Stimulated activated CD8-positive, alpha-beta memory T cell treated with anti-CD3 and anti-CD28 coated beads, Interleukin-4, amount 100 ng/mL, for 1 hour (primary cell): ENCODE results near the gene GFAP.

ENCODE experiments used
- DNase-seq, 2 donors: peaks; one replicate each; pipeline ENCODE4 v3.0.0-alpha.2; 2020; ENCODE audit warnings: low read depth in 2 of 2, low spot score in 1 of 2

The GFAP gene

DNA sequence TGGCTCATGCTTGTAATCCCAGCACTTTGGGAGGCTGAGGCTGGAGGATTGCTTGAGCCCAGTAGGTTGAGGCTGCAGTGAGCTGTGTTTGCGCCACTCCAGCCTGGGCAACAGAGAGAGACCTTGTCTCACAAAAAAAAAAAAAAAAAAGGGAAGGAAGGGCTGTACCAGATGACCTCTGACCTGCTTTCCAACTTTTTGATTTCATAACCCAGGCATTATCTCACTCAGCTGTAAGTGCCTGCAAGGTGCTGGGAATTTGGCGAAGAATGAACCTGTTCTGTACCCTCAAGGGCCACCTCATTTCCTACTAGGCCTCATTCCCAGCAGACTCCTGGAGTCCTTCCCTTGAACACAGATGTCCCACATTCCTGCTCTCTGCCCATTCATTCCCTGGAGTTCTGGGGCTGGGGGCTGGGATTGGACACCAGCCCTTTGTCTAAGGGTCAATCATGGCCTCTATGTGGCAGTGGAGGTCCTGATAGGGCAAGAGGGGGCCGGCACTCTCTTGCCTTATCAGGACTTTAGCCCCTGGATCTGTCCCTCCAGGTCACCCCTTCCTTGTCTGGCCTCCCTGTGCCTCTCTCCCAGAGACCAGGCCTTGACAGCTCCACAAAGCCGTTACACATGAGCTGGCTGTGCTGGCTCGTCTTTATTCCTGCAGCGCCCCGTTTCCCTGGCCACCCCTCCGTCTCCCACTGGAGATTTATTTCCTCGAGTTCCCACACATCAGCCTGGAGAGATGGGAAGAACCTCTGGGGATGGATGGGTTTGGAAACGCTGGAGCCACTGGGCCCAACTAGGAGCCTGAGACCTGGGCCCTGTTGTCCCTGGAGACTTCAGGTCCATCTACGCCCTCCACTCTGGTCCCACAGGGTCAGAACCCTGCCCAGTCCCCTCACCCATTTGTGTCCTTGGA, 821 bp upstream of the GFAP start:
- DNase-seq: no peak

DNA sequence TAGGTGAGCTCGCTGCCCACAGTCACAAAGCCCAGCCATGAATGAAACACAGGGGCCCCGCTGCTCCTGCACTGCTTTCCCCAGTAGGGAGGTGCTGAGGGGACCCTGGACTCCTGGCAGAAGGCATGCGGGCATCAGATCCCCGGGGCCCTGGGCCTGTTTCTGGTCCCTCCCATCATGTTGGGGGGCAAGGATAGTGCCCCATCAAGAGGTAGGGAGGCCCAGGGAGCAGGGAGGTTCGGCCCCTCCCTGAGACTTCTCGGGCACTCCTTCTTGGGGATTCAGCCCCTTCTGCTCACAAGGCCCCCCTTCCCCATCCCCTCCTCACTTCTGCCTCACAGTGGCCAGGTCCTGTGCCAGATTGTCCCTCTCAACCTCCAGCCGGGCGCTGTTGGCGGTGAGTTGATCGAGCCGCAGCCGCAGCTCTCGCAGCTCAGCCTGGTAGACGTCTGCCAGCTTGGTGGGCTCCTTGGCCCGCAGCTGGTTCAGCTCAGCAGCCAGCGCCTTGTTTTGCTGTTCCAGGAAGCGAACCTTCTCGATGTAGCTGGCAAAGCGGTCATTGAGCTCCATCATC, 515 bp downstream of the GFAP start:
- no peak for DNase-seq

DNA sequence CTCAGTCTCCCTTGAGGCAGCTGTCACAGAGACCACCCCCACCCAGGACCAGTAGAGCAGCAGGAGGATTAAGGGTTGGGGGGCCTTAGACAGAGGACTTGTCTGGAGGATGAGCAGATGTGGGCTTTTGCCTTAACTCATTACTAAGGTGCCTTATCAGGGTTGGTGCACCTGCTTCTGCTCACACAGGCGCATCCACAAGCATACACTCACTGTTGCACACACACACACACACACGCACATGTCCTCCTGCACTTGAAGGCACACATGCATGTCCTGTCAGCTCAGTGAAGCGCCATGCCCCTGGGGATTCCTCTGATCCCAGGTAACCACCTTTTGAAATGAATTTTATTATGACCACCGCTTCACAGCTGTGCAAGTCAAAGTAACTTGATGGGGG, 1.2 kb downstream of the GFAP start:
- no peak for DNase-seq

GRCh38 chr17:44913676-44914075, 1.6 kb downstream of the GFAP start:
- DNase-seq: no peak

- no peak for DNase-seq
Observed at GRCh38 chr17:44912763-44913544, 2.3 kb downstream of the GFAP start.

DNA sequence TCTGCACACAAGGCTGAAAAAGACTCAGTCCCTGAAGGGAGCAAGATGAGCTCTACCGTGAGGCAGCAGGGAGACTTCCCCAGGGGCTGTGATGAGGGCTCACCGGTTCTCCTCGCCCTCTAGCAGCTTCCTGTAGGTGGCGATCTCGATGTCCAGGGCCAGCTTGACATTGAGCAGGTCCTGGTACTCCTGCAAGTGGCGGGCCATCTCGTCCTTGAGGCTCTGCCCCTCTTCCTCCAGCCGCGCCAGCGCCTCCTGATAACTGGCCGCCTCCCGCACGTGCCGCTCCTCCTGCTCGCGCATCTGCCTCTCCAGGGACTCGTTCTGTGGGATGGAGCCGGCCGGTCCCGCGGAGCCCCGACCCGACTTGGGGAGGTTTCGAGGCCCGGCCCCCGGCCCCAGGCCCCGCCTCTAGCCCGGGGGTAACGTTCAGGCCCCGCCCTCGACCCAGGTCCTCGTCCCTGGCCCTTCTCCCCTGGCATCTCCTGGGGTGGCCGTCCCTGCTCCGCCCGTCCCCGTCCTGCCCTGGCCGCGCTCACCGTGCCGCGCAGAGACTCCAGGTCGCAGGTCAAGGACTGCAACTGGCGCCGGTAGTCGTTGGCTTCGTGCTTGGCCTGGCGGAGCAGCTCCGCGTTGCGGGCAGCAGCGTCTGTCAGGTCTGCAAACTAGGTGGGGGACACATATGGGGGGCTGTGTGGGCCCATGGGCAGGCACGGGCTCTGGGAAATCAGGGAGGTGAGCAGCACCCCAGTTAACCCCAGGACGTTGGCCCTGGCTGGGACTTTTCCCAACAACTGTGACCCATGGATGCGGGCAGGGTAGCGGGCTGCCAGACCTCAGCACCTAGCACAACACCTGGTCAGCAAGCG, 3.9 kb downstream of the GFAP start:
- peak in 1 of 2 donors; percentile 31 for DNase-seq

- DNase-seq: no peak
Observed at GRCh38 chr17:44910231-44911106, 4.8 kb downstream of the GFAP start.

- DNase-seq: no peak
Observed at GRCh38 chr17:44909681-44910144, 5.6 kb downstream of the GFAP start.

- DNase-seq: no peak
Observed at GRCh38 chr17:44908761-44909326, 6.5 kb downstream of the GFAP start.

GRCh38 chr17:44907729-44908470, 7.4 kb downstream of the GFAP start:
- DNase-seq: no peak

DNA sequence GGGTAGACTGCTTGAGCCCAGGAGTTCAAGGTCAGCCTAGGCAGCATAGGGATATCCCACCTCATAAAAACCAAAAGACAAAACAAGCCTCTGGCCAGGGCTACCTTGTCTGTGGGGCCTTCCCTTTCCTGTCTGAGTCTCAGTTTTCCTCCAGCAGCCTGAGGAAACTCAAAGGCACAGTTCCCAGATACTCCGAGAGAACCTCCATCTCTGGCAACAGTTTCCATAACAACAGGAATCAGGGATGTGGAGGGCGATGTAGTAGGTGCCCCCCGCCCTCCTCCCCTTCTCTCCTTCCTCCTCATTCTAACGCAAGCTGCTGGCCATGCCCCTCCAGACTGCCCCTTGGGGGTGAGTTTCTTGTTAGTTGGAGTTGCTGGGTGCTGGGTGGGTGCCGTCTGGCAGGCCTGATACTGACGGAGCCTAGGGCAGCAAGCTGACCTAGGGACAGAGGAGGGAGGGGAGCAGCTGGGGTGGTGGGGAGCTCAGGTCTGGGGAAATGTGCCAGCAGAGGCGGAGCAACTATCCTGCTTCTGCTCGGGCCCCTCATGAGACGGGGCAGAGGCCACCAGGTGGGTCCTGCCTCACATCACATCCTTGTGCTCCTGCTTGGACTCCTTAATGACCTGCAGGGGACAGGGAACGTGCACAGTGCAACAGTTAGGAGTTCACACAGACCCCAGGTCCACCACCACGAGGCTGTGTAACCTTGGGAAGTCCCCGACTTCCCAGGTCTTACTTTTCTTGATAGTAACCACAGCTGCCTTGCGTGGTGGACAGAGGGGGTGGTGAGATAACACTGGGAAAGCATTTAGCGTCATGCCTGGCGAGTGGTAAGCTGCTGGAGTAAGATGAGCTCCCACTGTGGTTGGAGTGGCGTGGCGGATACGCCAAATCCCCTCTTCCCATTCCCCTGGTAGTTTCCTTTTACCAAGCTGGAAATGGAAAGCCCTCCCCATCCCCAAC, 8.3 kb downstream of the GFAP start:
- DNase-seq: no peak

GRCh38 chr17:44906010-44906646, 9.2 kb downstream of the GFAP start:
- DNase-seq: no peak

- DNase-seq: no peak
Observed at GRCh38 chr17:44905006-44906000, 10.0 kb downstream of the GFAP start.

- no peak for DNase-seq
Observed at GRCh38 chr17:44904001-44904984, 11.0 kb downstream of the GFAP start.
